ENCODE measurements around the gene SLAIN2. TPM values are rescaled to one million over a fixed set of nuclear protein-coding genes. Genes with fewer than 3 reads are reported as not detected.

Gene SLAIN2
- total RNA-seq, 1 donor from 2014 or later, result 91.4 TPM

DNA sequence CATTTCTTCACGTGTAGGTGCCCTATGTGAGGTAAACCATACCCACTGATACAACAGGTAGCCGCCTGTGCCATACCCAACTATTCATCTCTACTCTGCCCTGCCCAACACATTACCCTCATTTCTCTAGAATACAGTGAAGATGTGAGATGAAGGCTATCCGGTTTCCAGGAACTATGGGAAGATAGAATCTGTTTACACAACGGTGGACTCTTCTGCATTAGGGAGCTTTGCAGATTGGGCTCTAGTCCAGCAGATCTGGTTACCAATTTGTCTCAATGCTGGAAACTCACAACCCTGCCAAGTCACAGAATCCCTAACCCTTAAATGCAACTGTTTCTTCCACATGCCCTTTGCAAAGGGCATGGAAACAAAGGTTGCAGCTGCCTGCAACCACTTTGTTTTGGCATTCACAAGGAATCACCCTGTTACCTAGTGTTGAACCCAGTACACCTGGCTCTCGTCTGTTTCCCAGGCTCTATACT lies 6.4 kb upstream of the SLAIN2 start:
- no peak for DNase-seq (ENCODE audit: low spot score)

DNA sequence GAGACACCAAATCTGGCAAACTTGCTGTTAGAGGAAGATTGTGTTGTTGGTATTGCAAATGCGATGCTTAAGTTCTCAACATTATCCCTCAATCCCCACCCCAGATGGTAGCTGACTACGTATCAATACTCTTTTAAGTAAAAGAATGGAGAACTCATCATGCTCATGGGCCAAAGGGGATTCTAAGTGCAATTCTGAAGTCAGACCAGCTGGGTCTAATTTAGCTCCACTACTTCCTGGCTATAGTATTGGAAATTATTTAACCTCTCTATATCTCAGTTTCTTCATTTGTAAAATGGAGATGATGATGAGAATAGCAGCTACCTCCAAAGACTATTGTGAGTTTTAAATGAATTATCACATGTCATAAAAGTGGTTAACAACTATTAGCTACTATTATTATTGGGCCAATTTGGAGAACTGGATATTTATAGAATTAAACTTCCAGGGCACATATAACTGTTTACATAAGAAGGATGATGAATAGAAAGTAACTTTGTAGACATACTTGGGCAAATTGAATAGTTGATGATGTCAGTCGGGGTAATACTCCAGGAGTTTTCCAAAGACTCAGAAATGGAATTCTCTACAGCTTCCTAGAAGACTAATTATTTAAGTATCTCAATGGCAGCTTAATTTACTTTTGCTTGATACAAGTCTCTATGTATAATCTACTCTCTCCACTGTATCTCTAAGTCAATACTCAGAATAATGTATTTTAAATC lies 5.0 kb upstream of the SLAIN2 start:
- DNase-seq (ENCODE audit: low spot score), result no peak

DNA sequence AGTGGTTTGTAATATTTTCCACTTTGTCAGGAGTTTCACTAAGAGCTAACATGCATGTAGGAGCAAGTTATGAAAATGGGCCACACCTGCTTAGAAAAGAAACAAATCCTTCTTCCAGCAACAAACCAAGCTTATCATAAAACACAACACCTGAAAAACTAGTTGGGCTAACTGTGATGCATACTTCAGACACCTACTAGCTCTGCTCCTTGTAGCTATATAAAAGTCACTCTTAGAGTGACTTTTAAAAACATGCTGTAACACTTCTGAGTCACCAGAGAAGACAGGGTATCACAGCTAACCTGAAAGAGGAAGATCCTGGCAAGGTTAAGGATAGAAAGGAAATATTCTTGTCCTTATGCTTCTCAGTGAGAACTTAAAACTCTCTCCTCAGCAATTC lies 3.6 kb upstream of the SLAIN2 start:
- no peak for DNase-seq (ENCODE audit: low spot score)

- no peak for DNase-seq (ENCODE audit: low spot score)
Observed at GRCh38 chr4:48339642-48340041, 1.7 kb upstream of the SLAIN2 start.

GRCh38 chr4:48340276-48340964 lies 909 bp upstream of the SLAIN2 start:
- no peak for DNase-seq (ENCODE audit: low spot score)

- DNase-seq (ENCODE audit: low spot score), result peak; percentile 38
Observed at GRCh38 chr4:48341776-48342605, 662 bp downstream of the SLAIN2 start.

- no peak for DNase-seq (ENCODE audit: low spot score)
Observed at GRCh38 chr4:48342606-48342880, 1.2 kb downstream of the SLAIN2 start.

GRCh38 chr4:48343035-48343434 lies 1.7 kb downstream of the SLAIN2 start:
- no peak for DNase-seq (ENCODE audit: low spot score)

DNA sequence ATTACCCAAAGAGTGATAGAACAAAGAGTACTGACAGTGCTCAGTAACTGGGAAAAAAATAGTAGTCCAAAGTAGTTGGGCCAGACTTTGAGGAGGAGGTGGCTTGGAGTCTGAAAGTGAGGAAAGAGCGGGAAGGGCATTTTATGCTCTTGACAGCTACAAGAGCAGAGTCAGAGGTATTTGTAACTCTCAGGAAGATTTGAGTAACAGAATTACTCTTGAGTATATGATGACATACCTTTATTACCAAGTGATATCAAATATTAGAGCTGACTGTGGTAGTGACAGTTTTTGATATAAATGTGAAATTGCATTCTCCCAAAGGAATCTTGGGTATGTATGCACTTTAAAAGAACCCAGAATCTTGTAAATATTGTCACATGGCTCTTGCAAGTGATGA lies 2.2 kb downstream of the SLAIN2 start:
- DNase-seq (ENCODE audit: low spot score), result no peak

DNA sequence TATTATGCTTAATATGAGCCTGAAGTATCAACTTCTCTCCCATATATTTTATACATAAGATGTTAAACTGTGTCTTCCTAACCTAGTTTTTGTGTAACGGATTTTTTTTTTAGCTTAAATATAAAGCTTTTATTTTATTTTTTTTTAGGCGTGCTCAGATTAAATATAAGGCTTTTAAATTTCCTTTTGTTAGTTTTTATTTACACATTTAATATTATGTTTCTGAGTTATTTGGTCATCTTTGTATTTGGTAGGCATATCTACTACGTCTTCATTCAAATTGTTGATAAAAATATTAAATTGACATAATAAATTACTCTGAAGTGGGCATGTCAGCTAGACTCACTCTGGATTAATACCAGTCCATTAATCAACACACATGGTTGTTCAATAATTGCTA lies 4.2 kb downstream of the SLAIN2 start:
- no peak for DNase-seq (ENCODE audit: low spot score)

GRCh38 chr4:48346594-48346993 lies 5.3 kb downstream of the SLAIN2 start:
- no peak for DNase-seq (ENCODE audit: low spot score)

DNA sequence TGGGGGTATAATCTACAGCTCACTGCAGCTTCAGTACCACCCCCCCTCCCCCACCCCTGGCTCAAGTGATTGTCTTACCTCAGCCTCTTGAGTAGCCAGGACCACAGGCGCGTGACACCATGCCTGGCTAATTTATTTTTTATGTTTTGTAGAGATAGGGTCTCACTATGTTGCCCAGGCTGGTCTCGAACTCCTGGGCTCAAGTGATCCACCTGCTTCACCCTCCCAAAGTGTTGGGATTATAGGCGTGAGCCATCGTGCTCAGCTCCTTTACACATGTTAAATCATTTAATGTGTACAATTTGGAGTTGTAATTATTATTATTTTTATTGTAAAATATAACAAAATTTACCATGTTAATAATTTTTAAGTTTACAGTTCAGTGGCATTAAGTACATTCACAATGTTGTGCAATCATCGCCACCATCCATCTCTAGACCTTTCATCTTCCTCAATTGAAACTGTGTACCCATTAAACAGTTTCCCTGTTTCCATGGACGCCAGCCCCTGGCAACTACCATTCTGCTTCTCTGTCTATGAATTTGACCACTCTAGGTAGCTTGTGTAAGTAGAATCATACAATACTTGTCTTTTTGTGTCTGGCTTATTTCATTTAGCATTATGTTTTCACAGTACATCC lies 6.1 kb downstream of the SLAIN2 start:
- DNase-seq (ENCODE audit: low spot score), result no peak

DNA sequence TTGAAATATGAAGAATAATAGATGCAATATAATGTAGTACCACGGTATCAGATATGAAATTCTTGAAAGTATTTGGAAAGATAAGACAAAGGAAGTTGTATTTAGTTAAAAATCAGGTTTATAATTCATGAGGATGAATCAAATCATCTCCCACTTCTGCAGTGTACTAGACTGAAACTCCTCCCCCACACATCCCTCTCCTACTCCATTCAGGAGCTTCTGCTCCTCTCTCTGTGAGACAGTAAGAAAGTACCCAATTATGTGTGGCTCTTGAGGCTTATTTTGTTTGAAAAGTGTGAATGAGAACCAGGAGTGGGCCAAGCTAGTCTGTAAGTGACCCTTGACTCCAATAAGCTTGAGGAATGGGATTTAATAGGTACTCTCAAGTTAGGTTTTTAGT lies 9.5 kb downstream of the SLAIN2 start:
- no peak for DNase-seq (ENCODE audit: low spot score)

DNA sequence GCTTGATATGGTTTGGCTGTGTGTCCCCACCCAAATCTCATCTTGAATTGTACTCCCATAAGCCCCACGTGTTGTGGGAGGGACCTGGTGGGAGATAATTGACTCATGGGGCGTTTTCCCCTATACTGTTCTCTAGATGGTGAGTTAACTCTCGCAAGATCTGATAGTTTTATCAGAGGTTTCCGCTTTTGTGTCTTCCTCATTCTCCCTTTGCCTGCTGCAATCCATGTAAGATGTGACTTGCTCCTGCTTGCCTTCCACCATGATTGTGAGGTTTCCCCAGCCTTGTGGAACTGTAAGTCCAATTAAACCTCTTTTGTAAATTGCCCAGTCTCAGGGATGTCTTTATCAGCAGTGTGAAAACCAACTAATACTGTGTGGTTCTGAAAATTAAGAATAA lies 11.5 kb downstream of the SLAIN2 start:
- no peak for DNase-seq (ENCODE audit: low spot score)

GRCh38 chr4:48356355-48356754 lies 15.0 kb downstream of the SLAIN2 start:
- DNase-seq (ENCODE audit: low spot score), result no peak

- no peak for DNase-seq (ENCODE audit: low spot score)
Observed at GRCh38 chr4:48360285-48361011, 19.1 kb downstream of the SLAIN2 start.

GRCh38 chr4:48361012-48361400 lies 19.7 kb downstream of the SLAIN2 start:
- no peak for DNase-seq (ENCODE audit: low spot score)

DNA sequence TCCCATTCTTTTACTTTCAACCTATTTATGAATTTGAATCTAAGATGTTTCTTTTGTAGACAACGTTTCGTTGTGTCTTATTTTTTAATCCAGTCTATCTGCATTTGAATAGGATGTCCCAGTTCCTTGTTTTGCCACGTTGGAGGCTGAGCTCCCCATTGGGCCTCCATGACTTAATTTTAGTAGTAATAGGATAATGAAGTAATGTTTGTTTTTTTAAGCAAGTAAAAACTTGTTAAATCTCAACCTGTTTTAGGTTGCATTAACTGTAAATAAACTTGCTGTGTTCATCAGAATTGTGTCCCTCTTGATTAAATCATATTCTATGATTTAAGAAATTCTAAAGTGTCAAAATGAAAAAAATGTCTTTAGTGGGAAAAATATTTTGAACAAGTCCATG lies 25.3 kb downstream of the SLAIN2 start:
- no peak for DNase-seq (ENCODE audit: low spot score)

DNA sequence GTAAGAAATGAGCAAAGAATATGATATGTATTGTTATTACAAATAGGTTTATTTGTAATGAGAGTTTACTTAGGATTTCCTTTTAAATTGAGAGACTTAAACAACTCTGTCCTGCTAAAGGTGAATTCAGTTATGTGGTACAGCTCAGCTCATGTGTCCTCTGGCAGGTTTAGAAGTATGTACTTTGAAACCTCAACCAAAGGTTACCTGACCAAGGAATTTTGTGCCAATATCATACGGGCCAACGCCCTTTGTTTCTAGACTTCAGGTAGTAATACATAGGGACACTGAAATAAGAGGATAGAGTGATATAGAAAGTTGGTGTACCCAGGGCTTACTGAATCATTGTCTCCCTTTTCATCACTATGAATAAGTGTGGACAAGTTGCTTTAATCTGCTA lies 25.7 kb downstream of the SLAIN2 start:
- DNase-seq (ENCODE audit: low spot score), result no peak

- DNase-seq (ENCODE audit: low spot score), result no peak
Observed at GRCh38 chr4:48368389-48368788, 27.1 kb downstream of the SLAIN2 start.

- no peak for DNase-seq (ENCODE audit: low spot score)
Observed at GRCh38 chr4:48369248-48369647, 27.9 kb downstream of the SLAIN2 start.

GRCh38 chr4:48369771-48370170 lies 28.4 kb downstream of the SLAIN2 start:
- DNase-seq (ENCODE audit: low spot score), result no peak

Measured in mucosa of gallbladder (tissue), 1 donor.